Suppressor macrophage treated with lipopolysaccharide for 1 hour (primary cell): ENCODE results near the gene NVL.
A peak's percentile ranks its signal among the peaks of the same experiment; 100 is the strongest.
"Not testable (repeated sequence)": the region's sequence is repeated elsewhere in the genome, so short reads cannot be mapped to it uniquely, and the experiment has no call there.

Experiments
- DNase-seq, 3 donors: peaks; one replicate each; pipeline ENCODE4 v3.0.0-alpha.2; 2020 to 2022

Gene NVL

DNA sequence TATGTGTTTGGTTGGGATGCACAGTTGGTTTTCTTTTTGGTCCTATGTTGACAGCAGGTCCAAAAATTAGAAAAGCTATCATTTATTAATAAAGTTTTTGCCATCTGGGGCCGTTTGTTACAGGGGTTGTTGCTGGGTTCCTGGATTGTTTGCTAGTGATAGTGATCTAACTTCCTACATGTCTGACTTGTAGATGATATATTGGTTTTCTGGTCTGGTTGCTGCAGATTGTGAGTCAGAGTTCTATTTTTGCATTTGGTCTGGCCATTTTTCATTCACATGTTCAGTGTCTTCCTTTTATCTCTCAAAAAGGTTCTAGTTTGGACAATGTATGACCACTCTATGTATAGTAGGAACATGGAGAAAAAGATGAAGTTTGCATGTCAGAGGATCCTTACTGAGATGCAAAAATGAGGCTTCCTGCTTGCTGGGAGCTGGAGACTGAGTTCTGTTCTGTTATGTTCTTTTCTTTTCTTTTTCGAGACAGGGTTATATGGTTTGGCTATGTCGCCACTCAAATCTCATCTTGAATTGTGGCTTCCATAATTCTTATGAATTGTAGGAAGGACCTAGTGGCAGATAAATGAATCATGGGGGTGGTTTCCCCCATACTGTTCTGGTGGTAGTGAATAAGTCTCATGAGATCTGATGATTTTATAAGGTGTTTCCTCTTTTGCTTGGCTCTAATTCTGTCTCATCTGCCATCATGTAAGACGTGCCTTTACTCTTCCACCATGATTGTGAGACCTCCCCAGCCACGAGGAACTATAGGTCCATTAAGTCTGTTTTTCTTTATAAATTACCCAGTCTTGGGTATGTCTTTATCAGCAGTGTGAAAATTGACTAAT lies 4.2 kb upstream of the NVL start:
- peak; percentile 63 to 85 (median 75) for DNase-seq

DNA sequence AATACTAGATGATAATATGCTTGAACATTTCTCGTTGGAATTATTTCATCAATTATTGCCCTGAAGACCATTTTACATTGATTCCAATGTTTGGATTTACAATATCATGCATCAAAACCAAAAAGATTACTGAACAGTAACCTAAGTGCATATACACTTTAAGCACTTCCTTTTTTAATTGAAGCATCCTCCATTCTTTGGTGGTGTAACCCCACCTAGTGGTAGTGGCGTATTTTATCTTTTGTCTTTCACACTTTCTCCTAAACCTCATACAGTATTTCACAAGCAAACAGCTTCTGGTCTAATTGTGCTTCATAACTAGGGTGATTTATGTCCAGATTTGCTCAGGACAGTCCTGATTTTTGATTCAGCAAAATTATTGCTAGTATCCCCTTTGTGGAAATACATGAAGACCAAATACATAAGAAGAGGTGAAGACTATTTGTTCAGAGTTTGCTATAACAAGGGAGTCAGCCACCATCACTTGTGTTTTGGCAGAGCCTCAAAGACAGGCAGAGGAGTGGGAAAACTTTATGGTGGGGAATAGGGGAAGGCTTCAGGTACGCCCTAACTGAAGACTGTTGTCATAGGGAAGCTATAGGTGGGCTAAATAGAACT lies 3.4 kb upstream of the NVL start:
- DNase-seq = peak; percentile 78 to 88 (median 86)

GRCh38 chr1:224331824-224332223 lies 1.9 kb upstream of the NVL start:
- DNase-seq = no peak

DNA sequence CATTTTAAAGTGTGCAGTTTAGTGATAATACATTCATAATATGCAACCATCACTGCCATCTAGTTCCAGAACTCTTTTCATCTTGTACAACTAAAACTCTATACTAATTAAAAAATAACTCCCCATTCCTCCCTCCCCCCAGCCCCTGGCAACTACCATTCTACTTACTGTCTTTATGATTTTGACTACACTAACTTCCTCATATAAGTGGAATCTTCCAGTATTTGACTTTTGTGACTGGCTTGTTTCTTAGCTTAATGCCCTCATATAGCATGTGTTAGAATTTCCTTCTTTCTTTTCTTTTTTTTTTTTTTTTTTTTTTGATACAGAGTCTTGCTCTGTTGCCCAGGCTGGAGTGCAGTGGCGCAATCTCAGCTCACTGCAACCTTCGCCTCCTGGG lies 1.4 kb upstream of the NVL start:
- DNase-seq = no peak

DNA sequence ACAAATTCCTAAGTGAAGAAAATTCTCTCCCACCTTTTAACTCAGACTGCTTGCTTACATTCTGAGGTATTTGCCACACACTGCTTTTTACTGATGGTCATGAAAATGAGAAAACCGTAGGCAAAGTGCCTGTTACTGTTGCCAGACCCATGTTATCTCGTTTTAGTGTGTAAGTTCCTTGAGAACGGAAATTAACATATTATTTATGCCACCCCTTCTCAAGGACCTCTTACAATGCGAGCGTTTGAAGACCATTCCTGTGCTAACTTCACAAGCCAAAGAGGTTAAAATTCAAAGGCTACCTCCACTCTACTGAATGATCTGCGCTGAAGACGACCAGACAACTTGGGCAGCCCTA lies 509 bp downstream of the NVL start:
- no peak for DNase-seq

- no peak for DNase-seq
Measured at GRCh38 chr1:224328644-224329043, 1.3 kb downstream of the NVL start.

DNA sequence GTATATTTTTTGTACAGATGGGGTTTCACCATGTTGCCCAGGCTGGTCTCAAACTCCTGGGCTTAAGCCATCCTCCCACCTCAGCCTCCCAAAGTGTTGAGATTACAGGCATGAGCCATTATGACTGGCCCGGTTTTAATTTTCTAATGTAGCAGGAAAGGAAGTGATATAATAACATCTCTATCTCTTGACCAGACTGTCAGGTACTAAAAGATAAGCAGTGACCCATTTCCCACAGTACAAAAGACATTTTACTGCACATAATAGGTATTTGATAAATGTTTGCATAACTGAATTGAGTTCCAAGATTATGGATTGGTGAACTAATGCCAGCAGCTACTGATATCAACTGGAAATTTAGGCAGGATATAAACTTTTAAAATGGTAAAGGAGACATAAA lies 4.0 kb downstream of the NVL start:
- DNase-seq = no peak

DNA sequence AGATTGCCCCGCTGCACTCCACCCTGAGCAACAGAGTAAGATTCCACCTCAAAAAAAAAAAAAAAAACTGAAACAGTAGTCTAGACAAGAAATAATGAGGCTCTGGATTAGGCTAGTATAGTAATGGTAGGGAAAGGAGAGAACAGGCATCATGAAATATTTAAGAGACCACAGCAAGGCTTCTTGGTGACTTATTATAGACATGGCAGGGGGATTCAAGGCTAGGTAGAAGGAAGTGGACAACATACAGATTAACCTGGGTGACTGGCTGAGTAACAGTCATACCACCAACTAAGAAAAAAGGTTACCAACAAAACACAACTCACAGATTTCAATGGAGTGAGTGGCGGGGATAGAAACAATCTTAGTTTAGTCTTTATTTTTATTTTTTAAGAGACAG lies 8.3 kb downstream of the NVL start:
- no peak for DNase-seq

DNA sequence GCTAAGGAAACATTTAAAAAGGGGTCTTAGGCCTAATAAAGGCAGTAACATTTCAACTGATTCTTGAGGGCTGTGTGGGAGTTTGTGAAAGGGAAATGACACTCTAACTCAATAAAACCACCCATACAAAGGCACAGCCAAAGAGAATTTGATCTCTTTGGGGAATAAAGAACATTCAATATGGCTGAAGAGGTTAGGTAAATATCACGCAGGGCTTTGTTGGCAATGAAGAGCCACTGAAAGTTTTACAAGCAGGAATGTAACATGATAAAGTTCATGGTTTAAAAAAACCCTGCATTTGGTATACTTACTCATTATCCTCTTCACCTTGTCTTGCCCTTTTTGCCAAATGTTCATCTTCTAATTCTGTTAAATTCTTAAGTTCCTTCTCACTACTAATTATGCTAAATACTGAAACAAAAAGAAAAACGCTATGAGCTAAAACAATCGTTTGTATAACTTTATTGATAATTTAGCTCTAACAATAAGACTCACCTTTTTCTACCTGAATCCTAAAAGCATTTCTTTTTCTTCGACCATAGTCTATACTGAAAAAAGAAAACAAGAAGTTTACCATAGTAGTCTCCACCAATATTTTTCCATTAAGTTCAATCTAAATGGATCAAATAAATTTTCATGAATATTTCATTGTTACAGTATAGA lies 12.5 kb downstream of the NVL start:
- no peak for DNase-seq

DNA sequence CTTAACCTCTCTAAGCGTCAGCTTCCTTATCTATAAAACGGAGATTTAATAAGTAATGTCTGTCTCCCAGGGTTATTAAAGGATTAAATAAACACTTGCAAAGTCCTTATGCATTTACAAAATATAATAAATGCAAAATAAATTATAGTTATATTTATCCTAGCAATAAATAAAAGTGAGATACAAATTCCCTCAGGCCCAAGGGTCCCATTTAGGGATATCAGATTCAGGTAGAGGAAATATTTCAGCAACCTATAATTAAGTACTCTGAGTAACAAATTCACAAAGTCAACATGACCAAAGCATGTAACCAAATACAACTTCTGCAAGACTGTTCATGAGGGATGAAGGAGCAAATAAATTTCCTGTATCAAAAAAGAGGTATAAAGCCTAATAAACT lies 17.9 kb downstream of the NVL start:
- DNase-seq = no peak

- DNase-seq = not testable (repeated sequence)
Measured at GRCh38 chr1:224311503-224311902, 18.5 kb downstream of the NVL start.

GRCh38 chr1:224308064-224308463 lies 21.9 kb downstream of the NVL start:
- DNase-seq = no peak

- no peak for DNase-seq
Measured at GRCh38 chr1:224304767-224305166, 25.2 kb downstream of the NVL start.

- no peak for DNase-seq
Measured at GRCh38 chr1:224302947-224303346, 27.0 kb downstream of the NVL start.

- no peak for DNase-seq
Measured at GRCh38 chr1:224301391-224301790, 28.6 kb downstream of the NVL start.

- DNase-seq = peak in 1 of 3 donors; percentile 17
Measured at GRCh38 chr1:224300346-224300745, 29.6 kb downstream of the NVL start.

DNA sequence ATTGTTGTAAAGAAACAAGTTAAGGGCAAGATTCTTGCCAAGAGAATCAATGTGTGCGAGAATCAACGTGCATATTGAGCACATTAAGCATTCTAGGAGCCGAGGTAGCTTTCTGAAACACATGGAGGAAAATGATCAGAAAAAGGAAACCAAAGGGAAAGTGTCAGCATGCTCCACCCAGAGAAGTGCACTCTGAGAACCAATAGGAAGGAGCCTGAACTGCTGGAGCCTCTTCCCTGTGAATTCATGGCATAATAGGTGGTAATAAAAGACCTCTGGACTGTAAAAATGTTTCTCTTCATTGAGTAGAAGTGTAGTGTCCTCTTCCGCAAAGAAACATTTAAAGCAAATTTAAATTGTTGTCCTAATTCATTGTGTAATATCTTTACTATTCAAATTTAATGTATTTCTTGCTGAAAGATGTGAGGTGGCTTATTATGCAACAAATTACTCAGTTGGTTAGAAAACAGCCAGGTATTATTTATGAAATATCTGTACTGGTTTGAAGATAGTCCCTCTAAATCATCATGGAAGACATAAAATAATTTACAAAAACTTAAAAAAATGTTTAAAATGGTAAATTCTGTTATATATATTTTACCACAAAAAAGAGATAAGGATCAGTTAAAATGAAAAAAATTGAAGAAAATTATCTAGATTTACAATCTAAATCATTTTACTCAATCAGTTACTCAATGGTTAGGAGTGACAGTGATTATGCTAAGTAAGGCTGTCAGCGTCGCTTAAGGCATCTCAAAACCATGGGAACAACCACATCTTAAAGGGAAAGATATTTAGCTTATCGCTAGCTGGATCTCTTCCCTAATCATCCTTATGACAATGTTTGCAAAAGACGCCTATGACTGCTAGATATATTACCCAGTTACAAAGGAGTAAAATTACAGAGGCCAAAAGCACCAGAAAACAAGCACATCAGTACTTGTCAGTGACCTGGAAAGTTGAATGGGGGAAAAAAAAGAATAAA lies 31.3 kb downstream of the NVL start:
- no peak for DNase-seq

GRCh38 chr1:224294775-224295174 lies 35.2 kb downstream of the NVL start:
- DNase-seq = no peak

GRCh38 chr1:224292419-224292818 lies 37.6 kb downstream of the NVL start:
- no peak for DNase-seq

DNA sequence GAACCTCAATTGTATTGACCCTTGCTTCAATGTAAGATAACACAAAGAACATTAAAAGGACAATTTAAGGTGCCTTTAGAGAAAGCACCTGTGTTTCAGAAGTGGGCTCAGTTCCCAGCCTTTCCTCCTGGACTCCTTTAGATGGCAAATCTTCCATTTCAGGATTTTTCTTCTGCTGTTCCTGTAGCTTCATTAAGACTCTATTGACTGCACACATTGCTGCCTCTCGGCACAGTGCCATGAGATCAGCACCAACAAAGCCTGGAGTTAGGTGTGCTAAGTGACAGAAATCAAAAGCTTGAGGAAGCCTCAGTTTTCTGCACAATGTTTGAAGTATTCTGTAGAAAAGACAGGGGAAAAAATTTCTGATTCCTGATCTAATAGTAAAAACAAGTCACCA lies 40.6 kb downstream of the NVL start:
- no peak for DNase-seq

- no peak for DNase-seq
Measured at GRCh38 chr1:224287714-224288113, 42.3 kb downstream of the NVL start.

GRCh38 chr1:224282140-224282539 lies 47.8 kb downstream of the NVL start:
- no peak for DNase-seq
